Fibroblast of the aortic adventitia (primary cell): ENCODE data around the gene DFFA. TPM values are rescaled to one million over a fixed set of nuclear protein-coding genes. Genes with fewer than 3 reads are reported as not detected.
A peak's percentile ranks its signal among the peaks of the same experiment; 100 is the strongest.
"Not testable (repeated sequence)": the region's sequence is repeated elsewhere in the genome, so short reads cannot be mapped to it uniquely, and the experiment has no call there.

Experiments
- DNase-seq: peaks from one replicate; pipeline ENCODE4 v3.0.0-alpha.2; 2010; ENCODE audit warnings: low read depth
- H3K4me3 ChIP-seq: 2 replicates; pipeline ENCODE4 v1.5.1; 2011; ENCODE audit warnings: low read depth, mild to moderate bottlenecking, control low read depth, low read length, moderate library complexity
- total RNA-seq: library from RNA; depleted of rRNA; stranded (reverse); fragments of >200 nt; gene quantifications from 2 replicates; pipeline ENCODE4 v1.2.3, GENCODE V29; 2012; ENCODE audit warnings: low replicate concordance
- TF ChIP-seq, protein P1 (sequence below): IDR thresholded peaks from 2 replicates; pipeline ENCODE4 v1.5.1; 2011; ENCODE audit warnings: mild to moderate bottlenecking, low read length, control low read depth, inconsistent platforms; ENCODE audit not compliant: insufficient read depth

Gene DFFA
- total RNA-seq, 1 donor, result 36.6 TPM

DNA sequence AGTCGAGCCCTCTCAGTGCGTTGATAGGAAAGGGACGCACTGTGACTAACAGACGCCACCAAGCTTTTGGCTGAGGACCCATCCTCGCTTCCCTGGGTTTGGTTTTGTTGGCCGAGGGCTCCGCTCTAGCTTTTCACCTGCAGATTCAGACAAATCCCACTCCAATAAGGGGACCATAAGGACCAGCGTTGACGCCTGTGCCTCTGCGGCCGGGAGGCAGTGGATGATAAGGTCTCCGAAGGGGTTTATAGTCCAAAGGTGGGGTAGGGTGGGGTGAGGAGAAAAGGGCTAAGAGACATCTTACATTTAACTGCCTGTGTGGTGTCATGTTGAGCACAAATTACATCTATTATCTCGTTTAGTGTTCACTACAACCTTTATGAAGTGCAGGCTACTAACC, 3.2 kb upstream of the DFFA start:
- peak overlapping the region; percentile 91 for H3K4me3 ChIP-seq
- no peak for DNase-seq
- TF ChIP-seq, protein P1, sequence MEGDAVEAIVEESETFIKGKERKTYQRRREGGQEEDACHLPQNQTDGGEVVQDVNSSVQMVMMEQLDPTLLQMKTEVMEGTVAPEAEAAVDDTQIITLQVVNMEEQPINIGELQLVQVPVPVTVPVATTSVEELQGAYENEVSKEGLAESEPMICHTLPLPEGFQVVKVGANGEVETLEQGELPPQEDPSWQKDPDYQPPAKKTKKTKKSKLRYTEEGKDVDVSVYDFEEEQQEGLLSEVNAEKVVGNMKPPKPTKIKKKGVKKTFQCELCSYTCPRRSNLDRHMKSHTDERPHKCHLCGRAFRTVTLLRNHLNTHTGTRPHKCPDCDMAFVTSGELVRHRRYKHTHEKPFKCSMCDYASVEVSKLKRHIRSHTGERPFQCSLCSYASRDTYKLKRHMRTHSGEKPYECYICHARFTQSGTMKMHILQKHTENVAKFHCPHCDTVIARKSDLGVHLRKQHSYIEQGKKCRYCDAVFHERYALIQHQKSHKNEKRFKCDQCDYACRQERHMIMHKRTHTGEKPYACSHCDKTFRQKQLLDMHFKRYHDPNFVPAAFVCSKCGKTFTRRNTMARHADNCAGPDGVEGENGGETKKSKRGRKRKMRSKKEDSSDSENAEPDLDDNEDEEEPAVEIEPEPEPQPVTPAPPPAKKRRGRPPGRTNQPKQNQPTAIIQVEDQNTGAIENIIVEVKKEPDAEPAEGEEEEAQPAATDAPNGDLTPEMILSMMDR, result no peak

DNA sequence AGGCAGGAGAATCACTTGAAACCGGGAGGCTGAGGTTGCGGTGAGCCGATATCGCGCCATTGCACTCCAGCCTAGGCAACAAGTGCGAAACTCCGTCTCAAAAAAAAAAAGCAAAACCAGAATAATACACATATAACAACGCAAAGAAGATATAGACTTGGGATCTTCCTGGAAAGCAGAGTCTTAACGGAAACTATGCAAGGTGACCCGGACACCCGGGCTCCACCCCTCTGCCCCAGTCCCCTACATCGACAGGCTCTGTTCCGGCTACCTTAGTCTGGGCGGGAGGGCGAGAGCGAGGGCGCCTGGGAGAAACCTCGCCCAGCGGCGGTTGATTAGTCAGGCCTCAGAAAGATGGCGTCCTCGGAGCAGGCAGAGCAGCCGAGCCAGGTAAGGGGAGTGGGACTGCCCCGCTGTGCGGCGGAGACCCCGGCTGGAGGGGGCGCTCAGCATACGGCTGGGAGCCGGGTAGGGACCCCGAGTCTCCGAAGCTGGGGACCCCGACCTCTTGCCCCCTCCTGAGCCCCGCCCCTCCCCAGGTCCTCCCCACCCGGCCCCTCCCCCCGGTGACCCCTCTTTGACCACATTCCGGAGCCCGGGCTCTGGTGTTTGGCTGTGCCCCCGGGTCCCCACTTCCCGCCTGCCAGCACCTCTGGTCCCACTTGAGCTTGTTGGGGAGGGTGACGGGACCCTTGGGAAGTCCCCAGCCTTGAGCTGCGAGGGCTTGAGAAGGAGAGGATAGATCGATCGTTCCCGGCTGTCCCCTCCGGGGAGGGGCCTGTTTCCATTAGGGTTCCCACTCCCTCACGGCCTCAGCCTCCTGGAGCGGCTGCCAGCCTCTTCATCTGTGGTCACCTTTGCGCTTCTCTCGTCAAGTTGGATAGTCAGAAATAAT, 2.5 kb upstream of the DFFA start, which contains the start of gene PEX14:
TSS of gene PEX14 (plus strand) at position 338 of the 895 bp plus-strand sequence. CDS start at position 355, 17 bp downstream.
- H3K4me3 ChIP-seq, result peak within 1 kb of the TSS; percentile 91
- peak; percentile 77 for DNase-seq
- TF ChIP-seq, protein P1, result no peak

DNA sequence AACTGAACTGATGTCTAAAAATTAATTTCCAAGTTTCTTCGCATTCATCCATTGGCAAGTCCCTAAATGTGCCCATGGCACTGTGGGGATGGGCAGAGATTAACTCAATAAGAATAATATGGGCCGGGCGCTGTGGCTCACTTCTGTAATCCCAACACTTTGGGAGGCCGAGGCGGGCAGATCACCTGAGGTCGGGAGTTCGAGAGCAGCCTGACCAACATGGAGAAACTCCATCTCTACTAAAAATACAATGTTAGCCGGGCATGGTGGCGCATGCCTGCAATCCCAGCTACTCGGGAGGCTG, 1.9 kb upstream of the DFFA start:
- peak overlapping the region; percentile 91 for H3K4me3 ChIP-seq

GRCh38 chr1:10473145-10473765, 926 bp upstream of the DFFA start:
- TF ChIP-seq, protein P1, result no peak
- DNase-seq, result no peak
- H3K4me3 ChIP-seq, result no peak overlapping the region

More for the DNA sequence above, 1.9 kb upstream of the DFFA start:
- not testable (repeated sequence) for DNase-seq

- peak overlapping the region; percentile 86 for H3K4me3 ChIP-seq
- TF ChIP-seq, protein P1, result no peak
- DNase-seq, result peak; percentile 53
Observed at GRCh38 chr1:10471411-10472219, 714 bp downstream of the DFFA start.

DNA sequence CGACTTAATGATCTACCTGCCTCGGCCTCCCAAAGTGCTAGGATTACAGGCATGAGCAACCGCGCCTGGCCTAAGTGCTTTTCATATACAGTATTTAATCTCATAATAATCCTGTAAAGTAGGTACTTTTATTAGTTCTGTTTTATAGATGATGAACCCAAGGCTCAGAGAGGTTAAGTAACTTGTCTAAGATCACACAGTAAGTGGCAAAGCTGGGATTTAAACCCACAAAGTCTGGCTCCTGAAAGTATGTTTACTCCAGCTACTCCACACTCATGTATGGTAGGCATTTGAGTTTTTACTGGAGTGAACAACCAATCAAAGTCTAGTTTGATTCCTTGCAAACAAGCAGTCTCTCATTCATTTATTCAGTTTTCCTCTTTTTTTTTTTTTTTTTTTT, 2.3 kb downstream of the DFFA start:
- TF ChIP-seq, protein P1, result no peak
- no peak for DNase-seq
- no peak overlapping the region for H3K4me3 ChIP-seq

DNA sequence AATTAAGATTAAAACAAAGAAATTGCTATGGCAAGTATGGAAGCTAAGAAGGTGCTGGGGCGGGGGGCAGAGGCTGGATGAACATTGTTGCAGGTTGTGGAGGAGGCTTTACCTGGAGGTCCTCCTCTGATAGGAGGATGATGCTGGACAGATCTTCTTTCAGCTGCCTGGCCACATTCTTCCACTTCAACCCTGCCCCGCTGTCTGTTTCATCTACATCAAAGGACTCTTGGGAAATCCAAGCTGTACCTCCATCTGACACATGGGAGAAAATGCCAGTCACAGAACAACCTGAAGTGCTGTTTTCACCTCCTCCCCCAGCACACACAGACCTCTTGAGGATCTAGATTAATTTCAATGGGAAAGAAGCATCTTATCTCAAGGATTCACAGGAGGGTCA, 5.3 kb downstream of the DFFA start:
- TF ChIP-seq, protein P1, result no peak
- H3K4me3 ChIP-seq, result no peak overlapping the region
- no peak for DNase-seq
